Endodermal cell (in vitro differentiated cells): ENCODE measurements around the gene WASHC3. TPM values are rescaled to one million over a fixed set of nuclear protein-coding genes. Genes with fewer than 3 reads are reported as not detected.

Source experiments
- DNase-seq: peaks from one replicate; pipeline ENCODE4 v3.0.0-alpha.2; 2017
- H3K27ac ChIP-seq: 2 replicates; pipeline ENCODE4 v1.5.1; 2013; ENCODE audit warnings: mild to moderate bottlenecking, low read depth, low read length, moderate library complexity
- H3K27me3 ChIP-seq: 2 replicates; pipeline ENCODE4 v1.6.1; 2013; ENCODE audit warnings: mild to moderate bottlenecking, low read length, moderate library complexity; ENCODE audit not compliant: insufficient read depth, control insufficient read depth, poor library complexity, severe bottlenecking
- H3K36me3 ChIP-seq: 2 replicates; pipeline ENCODE4 v1.7.0; 2013; ENCODE audit warnings: mild to moderate bottlenecking, low read length, moderate library complexity; ENCODE audit not compliant: control insufficient read depth, insufficient read depth
- H3K4me1 ChIP-seq: one replicate; pipeline ENCODE4 v1.7.0; 2013; ENCODE audit warnings: low read length; ENCODE audit not compliant: control insufficient read depth, insufficient read depth
- H3K4me3 ChIP-seq: 2 replicates; pipeline ENCODE4 v1.5.1; 2013; ENCODE audit warnings: mild to moderate bottlenecking, low read length, moderate library complexity
- H3K9ac ChIP-seq: 2 replicates; pipeline ENCODE4 v1.6.1; 2013; ENCODE audit warnings: mild to moderate bottlenecking, low read length, moderate library complexity; ENCODE audit not compliant: poor library complexity, severe bottlenecking; ENCODE audit errors: extremely low read depth
- H3K9me3 ChIP-seq: 2 replicates; pipeline ENCODE4 v1.6.1; 2013; ENCODE audit warnings: mild to moderate bottlenecking, low read length, moderate library complexity; ENCODE audit not compliant: control insufficient read depth
- H3K27ac Mint-ChIP-seq: 2 replicates; pipeline ENCODE4 v1.8.0; 2020; ENCODE audit warnings: mixed read lengths
- H3K27me3 Mint-ChIP-seq: 2 replicates; pipeline ENCODE4 v1.8.0; 2021; ENCODE audit warnings: mild to moderate bottlenecking, mixed read lengths; ENCODE audit not compliant: insufficient read depth
- H3K36me3 Mint-ChIP-seq: 2 replicates; pipeline ENCODE4 v1.8.0; 2020; ENCODE audit warnings: low read depth, mixed read lengths
- H3K4me1 Mint-ChIP-seq: 2 replicates; pipeline ENCODE4 v1.8.0; 2020; ENCODE audit warnings: mixed read lengths
- H3K4me3 Mint-ChIP-seq: 2 replicates; pipeline ENCODE4 v1.8.0; 2020; ENCODE audit warnings: mild to moderate bottlenecking, moderate library complexity, mixed read lengths
- H3K9me3 Mint-ChIP-seq: 2 replicates; pipeline ENCODE4 v1.8.0; 2020; ENCODE audit warnings: mild to moderate bottlenecking, mixed read lengths
- CTCF ChIP-seq: fragments of 200-600 bp; sonication (generic); conservative IDR thresholded peaks from 2 replicates; pipeline ENCODE4 v1.5.0; 2021; ENCODE audit warnings: antibody characterized with exemption, mild to moderate bottlenecking
- WGBS, 2 experiments: methylation state at CpG; one replicate each; pipeline versions ENCODE4 v1.1.5 to v1.1.7; 2013; ENCODE audit warnings: missing lambda C conversion rate in 2 of 2, mixed read lengths in 1 of 2; ENCODE audit not compliant: insufficient coverage in 1 of 2, insufficient read length in 1 of 2; 5-methylcytosine and 5-hydroxymethylcytosine counted together
- total RNA-seq, 2 donors: library from RNA; stranded (reverse); fragmentation: NEBNext Ultra II Directional in 1 of 2; extraction: Animal tissue kit (Norgen Biotek cat#: 25700) in 1 of 2; gene quantifications; 2 replicates in 1 of 2; 3 replicates in 1 of 2; pipeline ENCODE4 v1.2.1, GENCODE V29; 2021

Gene WASHC3
- total RNA-seq, 2 donors from 2014 or later, result 18.4 to 18.8 TPM

GRCh38 chr12:102059343-102059742, 2.4 kb downstream of the WASHC3 start:
- no peak for DNase-seq
- Mint-ChIP-seq H3K27me3 (no peaks in the 10 kb centered on the region), H3K4me1 (peaks cover 18% of the 10 kb centered on the region), H3K27ac (no peak overlapping the region), H3K36me3 (peaks cover 28% of the 10 kb centered on the region), H3K4me3 (no peak overlapping the region), H3K9me3 (no peaks in the 10 kb centered on the region)
- no peak for TF ChIP-seq CTCF
- Histone ChIP-seq H3K27me3 (no peaks in the 10 kb centered on the region), H3K27ac (no peak overlapping the region), H3K9ac (no peak overlapping the region), H3K36me3 (peaks cover 21% of the 10 kb centered on the region), H3K4me3 (peak overlapping the region; percentile 39), H3K4me1 (peaks cover 3% of the 10 kb centered on the region), H3K9me3 (peaks cover 25% of the 10 kb centered on the region)

GRCh38 chr12:102054345-102054744, 7.4 kb downstream of the WASHC3 start:
- TF ChIP-seq CTCF, result no peak
- Mint-ChIP-seq H3K36me3 (peaks cover 35% of the 10 kb centered on the region), H3K27me3 (no peaks in the 10 kb centered on the region), H3K4me3 (no peak overlapping the region), H3K9me3 (no peaks in the 10 kb centered on the region), H3K27ac (no peak overlapping the region), H3K4me1 (peaks cover 4% of the 10 kb centered on the region)
- Histone ChIP-seq H3K4me1 (no peaks in the 10 kb centered on the region), H3K36me3 (peaks cover 21% of the 10 kb centered on the region), H3K27ac (no peak overlapping the region), H3K9me3 (peaks cover 25% of the 10 kb centered on the region), H3K4me3 (no peak overlapping the region), H3K27me3 (no peaks in the 10 kb centered on the region), H3K9ac (no peak overlapping the region)
- WGBS, 2 experiments, result 83 to 94% methylated on average over 1 to 4 of the region's 4 CpGs
- no peak for DNase-seq

GRCh38 chr12:102053062-102053349, 8.8 kb downstream of the WASHC3 start:
- Histone ChIP-seq H3K27me3 (no peaks in the 10 kb centered on the region), H3K27ac (no peak overlapping the region), H3K9ac (no peak overlapping the region), H3K9me3 (peaks cover 25% of the 10 kb centered on the region), H3K4me1 (no peaks in the 10 kb centered on the region), H3K4me3 (no peak overlapping the region), H3K36me3 (peaks cover 19% of the 10 kb centered on the region)
- no peaks in the 10 kb centered on the region for H3K9me3 Mint-ChIP-seq
- H3K4me3 Mint-ChIP-seq, result no peak overlapping the region
- TF ChIP-seq CTCF, result no peak
- no peak overlapping the region for H3K27ac Mint-ChIP-seq
- peaks cover 2% of the 10 kb centered on the region for H3K4me1 Mint-ChIP-seq
- H3K36me3 Mint-ChIP-seq, result peaks cover 34% of the 10 kb centered on the region
- no peak for DNase-seq
- no peaks in the 10 kb centered on the region for H3K27me3 Mint-ChIP-seq
